Stimulated activated CD8-positive, alpha-beta memory T cell treated with anti-CD3 and anti-CD28 coated beads, Interleukin-2, amount 100 ng/mL, for 48 hours (primary cell): ENCODE data around the gene FYB1.
"Not testable (repeated sequence)": the region's sequence is repeated elsewhere in the genome, so short reads cannot be mapped to it uniquely, and the experiment has no call there.

ENCODE experiments used
- DNase-seq, 2 donors: peaks; one replicate each; pipeline ENCODE4 v3.0.0-alpha.2; 2020; ENCODE audit warnings: low read depth in 2 of 2

The FYB1 gene

DNA sequence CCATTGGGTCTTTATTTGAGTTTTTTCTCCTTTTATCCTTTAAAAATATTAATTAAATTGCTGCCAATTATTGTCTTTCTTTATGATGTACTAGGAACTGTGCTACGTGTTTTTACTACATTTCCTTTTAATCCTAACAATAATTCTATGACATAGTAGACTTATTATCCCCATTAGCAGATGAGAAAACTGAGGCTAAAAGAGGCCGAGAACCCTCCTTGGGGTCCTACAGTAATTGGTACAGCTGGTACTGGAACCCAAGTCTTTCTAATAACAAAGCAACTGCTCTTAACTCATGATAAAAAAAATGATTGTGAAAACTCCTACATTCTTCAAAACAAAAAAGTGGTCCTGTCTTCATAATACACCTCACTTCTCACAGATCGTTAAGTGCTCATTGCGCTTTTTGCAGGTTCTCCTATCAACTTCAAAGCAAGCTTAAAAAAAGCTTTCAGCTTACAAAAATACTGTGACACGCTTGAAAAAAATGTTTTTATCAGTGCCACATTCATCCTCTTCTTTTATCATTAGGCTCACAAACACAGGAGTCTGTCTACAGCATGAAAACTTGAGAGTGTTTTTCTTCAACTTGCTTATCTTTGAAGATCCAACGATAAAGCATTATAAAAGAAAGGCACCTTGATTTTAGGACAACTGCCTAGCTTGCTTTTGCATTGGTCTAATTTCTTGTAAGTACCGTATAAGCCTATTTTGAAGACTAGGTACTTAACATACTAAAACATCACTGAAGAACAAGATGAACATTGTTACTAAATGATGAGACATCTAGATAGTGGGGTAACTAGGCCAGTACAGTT, 32.4 kb downstream of the FYB1 start:
- DNase-seq: no peak

- no peak for DNase-seq
Observed at GRCh38 chr5:39186289-39186688, 33.1 kb downstream of the FYB1 start.

DNA sequence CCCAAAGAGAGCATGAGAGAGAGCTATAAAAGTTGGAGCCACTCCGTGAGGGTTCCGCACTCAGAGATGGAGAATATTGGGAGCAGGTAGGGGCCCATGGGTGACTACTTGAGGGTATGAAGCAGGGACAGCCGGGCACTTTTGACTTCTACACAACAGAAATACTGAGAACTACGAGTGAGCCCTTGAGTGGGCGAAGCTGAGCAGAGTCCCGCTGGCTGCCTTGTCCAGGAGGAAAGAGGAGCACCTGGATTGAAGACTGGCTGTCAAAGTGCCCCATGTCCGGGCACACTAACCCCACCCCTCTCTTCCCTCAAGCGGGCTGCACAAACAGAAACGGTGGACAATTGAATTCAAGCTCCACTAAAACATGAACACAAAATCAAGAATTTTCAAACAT, 33.6 kb downstream of the FYB1 start:
- DNase-seq: no peak

DNA sequence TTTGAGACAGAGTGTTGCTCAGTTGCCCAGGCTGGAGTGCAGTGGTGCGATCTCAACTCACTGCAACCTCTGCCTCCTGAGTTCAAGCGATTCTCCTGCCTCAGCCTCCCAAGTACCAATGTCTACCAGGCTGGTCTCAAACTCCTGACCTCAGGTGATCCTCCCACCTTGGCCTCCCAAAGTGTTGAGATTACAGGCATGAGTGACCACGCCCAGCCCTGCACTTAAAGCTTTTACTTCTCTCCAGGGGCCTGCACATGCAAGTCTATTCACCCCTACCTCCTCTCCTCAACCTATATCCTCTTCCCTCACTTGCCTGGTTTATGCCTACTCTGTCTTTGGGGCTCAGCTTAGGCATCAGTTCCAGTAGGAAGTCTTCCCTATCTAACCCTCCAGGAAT, 39.8 kb downstream of the FYB1 start:
- not testable (repeated sequence) for DNase-seq

- no peak for DNase-seq
Observed at GRCh38 chr5:39178861-39179260, 40.5 kb downstream of the FYB1 start.

DNA sequence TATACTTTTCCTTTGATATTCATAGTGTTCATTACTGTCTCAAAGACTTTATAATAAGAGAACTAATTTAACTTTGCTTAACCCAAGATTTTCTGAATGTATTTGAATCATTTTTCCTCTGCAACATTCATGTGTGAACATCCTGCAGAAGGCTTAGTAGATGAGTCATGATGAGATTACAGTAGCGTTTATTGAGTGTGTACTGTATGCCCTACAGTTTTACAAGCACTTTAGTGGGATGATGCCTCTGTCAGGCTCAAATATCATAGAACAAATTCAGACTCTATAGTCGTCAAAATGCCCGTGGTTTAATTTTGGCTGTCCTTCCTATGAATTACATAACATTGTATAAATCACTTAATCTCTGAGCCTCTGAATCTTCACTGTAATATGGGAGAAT, 41.2 kb downstream of the FYB1 start:
- DNase-seq: no peak

DNA sequence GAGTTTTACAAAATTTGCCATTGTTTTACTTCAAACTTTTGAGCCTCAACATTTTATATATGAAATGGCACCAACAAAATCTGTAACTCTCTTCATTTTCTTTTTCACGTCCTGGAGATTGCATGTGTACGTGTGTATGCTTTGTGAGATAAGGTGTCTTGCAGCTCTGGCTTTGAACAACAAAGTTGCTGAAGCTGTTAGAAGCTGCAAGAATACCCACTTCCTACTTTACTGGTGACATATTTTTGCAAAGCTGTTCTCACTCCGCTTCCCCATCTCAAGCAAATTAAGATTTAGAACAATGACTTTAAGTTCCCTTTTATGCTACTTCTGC, 41.8 kb downstream of the FYB1 start:
- DNase-seq: no peak

DNA sequence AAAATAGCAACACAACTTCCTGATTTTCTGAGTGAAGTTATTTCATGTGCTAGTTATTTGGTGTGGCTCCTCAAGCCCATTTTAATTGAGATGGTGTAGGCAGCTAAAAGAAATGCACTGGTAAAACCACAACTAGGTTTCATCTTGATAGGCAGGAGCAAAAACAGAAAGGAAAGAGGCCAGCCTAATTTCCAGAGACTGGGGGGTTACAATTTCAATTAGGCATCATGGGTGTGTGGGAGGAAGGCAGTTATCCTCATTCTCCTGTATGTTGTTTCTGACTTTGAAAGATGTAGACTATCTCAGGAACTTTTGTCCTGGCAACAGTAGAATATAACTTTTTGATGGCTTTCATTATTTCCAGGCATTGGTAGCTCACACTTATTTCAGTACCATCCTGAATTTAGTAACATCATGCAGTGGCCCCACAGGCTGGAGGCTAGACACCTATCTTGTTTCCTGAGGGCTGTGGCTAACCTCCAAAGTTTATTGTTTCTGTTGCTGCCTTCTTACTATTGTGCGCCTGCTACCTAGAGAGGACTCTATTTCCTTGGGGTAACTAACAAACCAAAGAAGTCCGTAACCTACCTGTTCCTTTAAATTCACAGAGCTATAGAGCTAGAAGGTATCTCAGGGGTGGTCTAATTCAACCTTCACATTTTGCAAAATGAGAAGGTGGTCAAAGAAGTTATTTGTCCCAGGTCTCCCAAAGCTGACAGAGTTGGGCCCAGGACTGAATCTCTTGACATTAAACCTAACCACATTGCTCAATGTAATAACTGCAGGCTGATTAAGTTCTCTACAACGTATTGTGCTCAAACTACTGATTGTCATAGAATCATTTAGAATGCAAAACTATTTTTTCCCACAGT, 42.4 kb downstream of the FYB1 start:
- peak in 1 of 2 donors; percentile 39 for DNase-seq

GRCh38 chr5:39175273-39175955, 43.9 kb downstream of the FYB1 start:
- DNase-seq: no peak

DNA sequence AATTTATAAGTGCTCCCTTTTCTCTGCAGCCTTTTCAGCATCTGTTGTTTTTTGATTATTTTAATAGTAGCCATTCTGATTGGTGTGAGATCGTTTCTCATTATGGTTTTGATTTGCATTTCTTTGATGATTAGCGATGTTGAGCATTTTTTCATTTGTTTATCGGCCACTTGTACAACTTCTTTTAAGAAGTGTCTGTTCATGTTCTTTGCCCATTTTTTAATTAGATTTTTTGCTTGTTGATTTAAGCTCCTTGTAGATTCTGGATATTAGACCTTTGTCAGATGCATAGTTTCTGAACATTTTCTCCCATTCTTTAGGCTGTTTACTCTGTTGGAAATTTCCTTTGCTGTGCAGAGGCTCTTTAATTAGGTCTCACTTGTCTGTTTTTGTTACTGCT, 46.3 kb downstream of the FYB1 start:
- DNase-seq: no peak

GRCh38 chr5:39172593-39172992, 46.8 kb downstream of the FYB1 start:
- DNase-seq: no peak

DNA sequence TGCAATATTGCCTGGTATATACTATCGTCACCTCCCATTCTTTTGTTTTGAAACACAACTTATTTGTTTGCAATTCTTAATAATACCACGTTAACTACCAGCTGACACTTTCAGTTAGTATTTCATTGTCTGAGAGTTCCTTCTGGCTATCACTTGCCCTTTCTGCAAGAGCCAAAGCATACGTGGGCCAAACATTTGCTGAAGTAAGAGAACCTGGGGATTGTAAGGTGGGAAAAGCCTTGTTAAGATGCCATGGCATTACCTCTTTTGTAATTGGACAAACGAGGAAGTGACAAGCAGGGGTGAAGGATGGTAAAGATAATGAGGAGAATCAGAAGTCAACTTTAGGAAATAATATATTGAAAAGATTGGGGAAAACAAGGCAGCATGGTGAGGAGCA, 47.7 kb downstream of the FYB1 start:
- DNase-seq: no peak

- DNase-seq: no peak
Observed at GRCh38 chr5:39169081-39169480, 50.3 kb downstream of the FYB1 start.

DNA sequence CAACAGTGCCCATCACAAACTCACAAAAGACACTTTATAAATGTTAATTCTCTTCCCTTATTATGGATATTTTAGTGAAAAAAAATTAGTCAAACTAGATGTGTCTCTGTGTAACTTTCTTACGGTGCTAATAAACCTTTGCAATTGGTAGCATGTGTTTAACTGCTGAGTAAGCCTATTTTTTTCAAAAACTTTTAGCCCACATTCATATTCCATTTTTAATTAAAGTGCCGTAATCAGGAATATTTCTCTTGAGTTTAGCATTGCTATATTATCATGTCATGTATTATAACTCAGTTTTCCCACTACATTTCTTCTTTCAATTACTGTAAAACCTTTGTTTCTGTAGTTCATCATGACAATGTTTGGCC, 51.4 kb downstream of the FYB1 start:
- DNase-seq: no peak

DNA sequence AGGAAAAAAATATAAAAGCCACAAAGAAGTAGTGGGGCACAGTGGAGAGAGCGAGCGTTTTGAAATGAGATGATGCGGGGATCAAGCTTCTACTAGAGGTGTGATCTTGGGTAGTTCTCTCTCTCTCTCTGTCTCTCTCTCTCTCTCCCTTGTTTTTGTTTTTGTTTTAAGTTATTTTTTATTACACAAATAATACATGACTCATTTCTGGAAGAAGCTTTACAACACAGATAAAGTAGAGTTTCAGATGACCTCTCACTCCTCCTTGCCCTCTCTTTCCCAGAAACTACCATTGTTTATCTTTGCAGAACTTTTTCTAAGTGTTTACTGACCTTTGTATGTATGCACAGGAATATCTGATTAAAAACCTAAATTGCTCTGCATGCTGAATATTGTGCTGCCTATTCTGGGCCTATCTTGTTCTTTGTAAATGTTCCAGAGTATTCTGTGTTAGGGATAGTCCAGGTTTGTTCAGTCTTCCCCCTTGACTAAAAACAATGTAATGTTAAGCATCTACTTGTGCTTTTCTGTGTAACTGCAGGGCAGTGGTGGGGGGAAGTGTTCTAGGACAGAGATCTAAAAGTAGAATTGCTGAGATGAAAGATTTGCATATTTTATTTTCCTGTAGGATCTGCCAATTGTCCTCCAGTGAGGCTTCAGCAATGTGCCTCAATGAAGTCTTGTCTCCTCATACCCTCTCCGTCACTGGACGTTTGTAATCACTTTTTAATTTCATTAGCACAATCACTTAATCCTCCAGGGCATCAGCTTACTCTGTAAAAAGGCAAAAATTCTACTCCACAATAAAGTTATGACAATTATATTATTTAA, 52.0 kb downstream of the FYB1 start:
- DNase-seq: no peak

DNA sequence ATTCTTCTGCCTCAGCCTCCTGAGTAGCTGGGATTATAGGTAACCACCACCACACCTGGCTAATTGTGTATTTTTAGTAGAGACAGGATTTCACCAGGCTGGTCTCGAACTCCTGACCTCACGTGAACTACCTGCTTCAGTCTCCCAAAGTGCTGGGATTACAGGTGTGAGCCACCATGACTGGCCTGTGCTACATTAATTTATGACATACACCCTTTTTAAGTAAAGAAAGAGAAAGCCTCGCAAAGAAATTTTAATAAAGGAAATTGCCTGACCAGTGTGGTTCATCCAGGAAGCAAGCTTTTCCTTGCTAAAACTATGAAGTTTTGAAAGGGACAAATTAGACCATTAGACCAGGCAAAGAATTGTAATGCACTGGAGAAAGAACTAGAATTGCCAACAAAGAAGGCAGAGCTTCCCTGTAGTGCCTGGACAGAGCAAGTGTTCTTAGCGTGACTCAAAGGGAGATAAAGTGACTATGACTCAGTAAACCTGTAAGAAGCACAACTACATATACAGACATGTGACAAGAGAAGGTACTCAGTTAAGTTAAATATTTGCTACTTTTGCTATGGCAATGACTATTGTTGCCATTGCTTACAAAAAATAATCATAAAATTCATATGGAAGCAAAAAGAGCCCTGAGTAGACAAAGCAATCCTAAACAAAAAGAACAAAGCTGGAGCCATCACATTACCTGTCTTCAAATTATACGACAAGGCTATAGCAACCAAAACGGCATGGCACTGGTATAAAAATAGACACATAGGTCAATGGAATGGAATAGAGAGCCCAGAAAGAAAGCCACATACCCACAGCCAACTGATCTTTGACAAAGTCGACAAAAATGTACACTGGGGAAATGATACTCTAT, 54.6 kb downstream of the FYB1 start:
- DNase-seq: no peak

DNA sequence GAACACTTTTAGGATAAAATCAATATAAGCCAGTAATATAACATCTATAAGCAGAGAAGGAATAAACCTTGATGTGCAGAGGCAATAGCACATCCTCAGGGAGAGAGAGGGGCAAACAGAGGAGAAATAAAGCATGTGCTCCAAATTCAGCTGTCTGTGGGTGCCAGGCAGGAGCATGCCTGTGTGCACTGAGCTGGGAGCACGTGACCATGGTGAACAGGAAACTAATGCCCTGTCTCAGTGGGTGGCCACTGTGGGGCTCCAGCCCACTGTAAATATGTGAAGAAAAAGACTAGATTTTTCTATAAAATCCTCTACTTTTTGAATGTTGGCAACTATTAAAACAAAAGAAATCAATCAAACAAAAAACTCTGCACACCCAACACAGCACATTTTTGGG, 55.3 kb downstream of the FYB1 start:
- no peak for DNase-seq

DNA sequence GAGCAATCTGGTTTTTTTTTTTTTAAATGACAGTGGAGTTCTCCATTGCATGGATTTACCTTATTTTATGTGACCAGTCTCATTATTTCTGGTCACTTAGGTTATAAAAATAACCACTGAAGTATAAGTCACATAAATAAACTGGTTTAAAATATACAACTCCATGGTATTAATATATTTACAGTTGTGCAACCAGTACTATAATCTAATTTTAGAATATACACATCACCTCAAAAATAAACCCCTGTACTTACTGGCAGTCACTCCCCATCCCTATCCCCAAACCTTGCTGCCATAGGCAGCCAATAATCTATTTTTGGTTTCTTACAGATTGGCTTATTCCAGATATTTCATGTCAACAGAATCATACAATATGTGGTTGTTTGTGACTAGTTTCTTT, 57.8 kb downstream of the FYB1 start:
- no peak for DNase-seq

DNA sequence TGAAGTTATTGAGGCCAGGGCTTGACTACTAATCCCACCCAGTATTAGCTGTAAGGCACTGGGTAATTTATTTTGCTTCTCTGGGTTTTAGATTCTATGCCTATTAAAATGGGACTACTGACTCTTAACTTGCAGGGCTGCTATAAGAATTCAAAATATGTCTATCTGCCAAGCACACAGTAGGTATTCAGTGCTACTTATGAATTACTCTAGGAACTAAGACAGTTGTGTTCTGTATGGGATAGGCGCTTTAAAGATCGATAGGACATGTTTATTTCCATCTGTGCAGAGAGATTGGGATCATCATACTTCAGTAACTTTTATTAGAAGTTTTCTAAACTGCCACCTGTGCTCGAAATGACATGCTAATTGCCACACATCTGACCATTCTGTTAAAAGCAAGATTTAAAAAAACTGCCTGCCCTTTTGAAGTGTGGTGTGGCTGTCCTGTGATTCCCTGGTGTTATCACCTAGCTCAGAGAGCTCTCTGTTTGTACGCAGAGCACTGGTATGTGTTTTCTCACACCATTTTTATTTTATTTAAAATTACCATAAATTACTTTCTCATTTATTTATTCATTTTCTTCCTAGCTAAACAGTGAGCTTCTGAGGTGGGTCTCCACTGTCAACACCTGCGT, 58.7 kb downstream of the FYB1 start:
- no peak for DNase-seq

- DNase-seq: no peak
Observed at GRCh38 chr5:39159811-39160490, 59.4 kb downstream of the FYB1 start.
